ENCODE measurements around the gene CDA. TPM values are rescaled to one million over a fixed set of nuclear protein-coding genes. Genes with fewer than 3 reads are reported as not detected.

Gene CDA
- total RNA-seq, 1 experiment from 2014 or later, result 6.5 TPM

- H4K5ac ChIP-seq (ENCODE audit: insufficient read length, low read depth, low read length), result no peak overlapping the region
- Mint-ChIP-seq H3K4me3 (no peak overlapping the region), H3K36me3 (ENCODE audit: insufficient read depth in 1 of 3, low read depth in 3 of 3) (peaks cover 2 to 8% (median 4%) of the 10 kb centered on the region in 3 experiments; a peak in 4 of 7 replicates), H3K4me1 (peaks cover 9 to 10% of the 10 kb centered on the region in 2 experiments), H3K9me3 (peaks cover 0 to 2% of the 10 kb centered on the region in 2 experiments; a peak in 1 of 5 replicates), H3K27me3 (ENCODE audit: low read depth) (no peaks in the 10 kb centered on the region), H3K27ac (no peak overlapping the region)
- H3K4ac ChIP-seq (ENCODE audit: low read depth, low read length), result no peak overlapping the region
- no peak overlapping the region for H2BK20ac ChIP-seq (ENCODE audit: low read depth, low read length, poor library complexity, severe bottlenecking)
- H3K9ac ChIP-seq (ENCODE audit: extremely low read depth, insufficient read length, low read length), result no peak overlapping the region
- H3K9me3 ChIP-seq (ENCODE audit: control insufficient read depth, low read depth, low read length), result no peaks in the 10 kb centered on the region
- H3T11ph ChIP-seq (ENCODE audit: low read length), result no peak overlapping the region
- H3K4me2 ChIP-seq (ENCODE audit: insufficient read depth, insufficient read length, low read length), result no peak overlapping the region
- H2BK15ac ChIP-seq (ENCODE audit: low read depth, low read length), result no peak overlapping the region
- H3K27me3 ChIP-seq (ENCODE audit: insufficient read depth, low read length), result no peaks in the 10 kb centered on the region
- no peak overlapping the region for H2BK5ac ChIP-seq (ENCODE audit: insufficient read length, low read length)
- no peak for TF ChIP-seq CTCF (conservative IDR thresholded peaks at IDR 0.05)
- H3K23ac ChIP-seq (ENCODE audit: insufficient read length, low read depth, low read length), result no peak overlapping the region
- H4K91ac ChIP-seq (ENCODE audit: insufficient read length, low read depth, low read length), result no peak overlapping the region
- no peak overlapping the region for H2BK120ac ChIP-seq (ENCODE audit: low read depth, low read length, poor library complexity, severe bottlenecking)
- H3K23me2 ChIP-seq (ENCODE audit: insufficient read length, low read depth, low read length, poor library complexity, severe bottlenecking), result no peaks in the 10 kb centered on the region
- no peak overlapping the region for H2AK5ac ChIP-seq (ENCODE audit: insufficient read length, low read length)
- no peak overlapping the region for H3K14ac ChIP-seq (ENCODE audit: insufficient read depth, low read length)
- H3K56ac ChIP-seq (ENCODE audit: insufficient read length, low read depth, low read length), result no peak overlapping the region
- H3K4me1 ChIP-seq (ENCODE audit: insufficient read depth, low read length), result peaks cover 2% of the 10 kb centered on the region; the same call in 1 of the 2 replicates
- H2AFZ ChIP-seq (ENCODE audit: low read length), result no peak overlapping the region
- no peaks in the 10 kb centered on the region for H3K79me2 ChIP-seq (ENCODE audit: insufficient read depth, low read length)
- H3K79me1 ChIP-seq (ENCODE audit: insufficient read depth, low read depth, low read length, poor library complexity, severe bottlenecking), result no peaks in the 10 kb centered on the region
- no peak overlapping the region for H3K27ac ChIP-seq (ENCODE audit: insufficient read length, low read depth, low read length)
- H4K20me1 ChIP-seq (ENCODE audit: control insufficient read depth, insufficient read depth, insufficient read length), result no peaks in the 10 kb centered on the region
- no peak overlapping the region for H2BK12ac ChIP-seq (ENCODE audit: insufficient read length, low read depth, low read length)
- no peak overlapping the region for H3K18ac ChIP-seq (ENCODE audit: insufficient read length, low read depth, low read length)
- DNase-seq, result no peak
- WGBS (ENCODE audit: extremely low coverage, insufficient read length, low lambda C conversion rate), result no CpG with 5 or more reads among the region's 1 CpG
- H4K8ac ChIP-seq (replicated peaks; ENCODE audit: insufficient read length, low read depth, low read length), result no peak overlapping the region
Observed at GRCh38 chr1:20666804-20667203, 77.9 kb downstream of the CDA start.

Other genes with a start within 250 kb of the CDA start
- 0.97 and 1.2 TPM in 2 replicates for gene CAMK2N1, start 102.9 kb upstream of the CDA start, total RNA-seq (2021)
- 25.5 and 27.1 TPM in 2 replicates for gene MUL1, start 80.9 kb upstream of the CDA start, total RNA-seq (2021)
- 0.20 and 0.22 TPM in 2 replicates for gene FAM43B, start 36.5 kb upstream of the CDA start, total RNA-seq (2021)
- 17.0 and 18.2 TPM in 2 replicates for gene PINK1, start 44.4 kb downstream of the CDA start, total RNA-seq (2021)
- 255 and 269 TPM in 2 replicates for gene DDOST, start 72.3 kb downstream of the CDA start, total RNA-seq (2021)
- 3.4 and 5.1 TPM in 2 replicates for gene KIF17, start 128.9 kb downstream of the CDA start, total RNA-seq (2021)
- 7.2 and 8.7 TPM in 2 replicates for gene SH2D5, start 143.6 kb downstream of the CDA start, total RNA-seq (2021)
- 127 TPM in 2 replicates for gene HP1BP3, start 198.2 kb downstream of the CDA start, total RNA-seq (2021)

Measured in H9 (cell line).